Non-pigmented ciliary epithelial cell (primary cell): Measurements from ENCODE around the gene EN2.
"Not testable (repeated sequence)": the region's sequence is repeated elsewhere in the genome, so short reads cannot be mapped to it uniquely, and the experiment has no call there.

ENCODE experiments used
- DNase-seq: peaks from one replicate; pipeline ENCODE4 v3.0.0-alpha.2; 2010; ENCODE audit warnings: low read depth

EN2 gene

GRCh38 chr7:155426543-155427410 lies 31.2 kb upstream of the EN2 start:
- no peak for DNase-seq

- no peak for DNase-seq
Measured at GRCh38 chr7:155427411-155428038, 30.4 kb upstream of the EN2 start.

GRCh38 chr7:155428171-155428834 lies 29.6 kb upstream of the EN2 start:
- DNase-seq, result no peak

GRCh38 chr7:155429651-155430050 lies 28.3 kb upstream of the EN2 start:
- no peak for DNase-seq

GRCh38 chr7:155430606-155431005 lies 27.3 kb upstream of the EN2 start:
- DNase-seq, result no peak

- no peak for DNase-seq
Measured at GRCh38 chr7:155431231-155431630, 26.7 kb upstream of the EN2 start.

- DNase-seq, result no peak
Measured at GRCh38 chr7:155431711-155432110, 26.2 kb upstream of the EN2 start.

- DNase-seq, result no peak
Measured at GRCh38 chr7:155435110-155435509, 22.8 kb upstream of the EN2 start.

GRCh38 chr7:155437836-155438235 lies 20.1 kb upstream of the EN2 start:
- no peak for DNase-seq

- no peak for DNase-seq
Measured at GRCh38 chr7:155438777-155439176, 19.2 kb upstream of the EN2 start.

GRCh38 chr7:155439311-155440017 lies 18.5 kb upstream of the EN2 start:
- DNase-seq, result no peak

GRCh38 chr7:155440018-155440410 lies 17.9 kb upstream of the EN2 start:
- no peak for DNase-seq

GRCh38 chr7:155441856-155442255 lies 16.1 kb upstream of the EN2 start:
- DNase-seq, result no peak

- DNase-seq, result no peak
Measured at GRCh38 chr7:155444746-155445145, 13.2 kb upstream of the EN2 start.

GRCh38 chr7:155445606-155446005 lies 12.3 kb upstream of the EN2 start:
- DNase-seq, result not testable (repeated sequence)

GRCh38 chr7:155447603-155448002 lies 10.3 kb upstream of the EN2 start:
- no peak for DNase-seq

- no peak for DNase-seq
Measured at GRCh38 chr7:155448632-155449007, 9.3 kb upstream of the EN2 start.

- DNase-seq, result no peak
Measured at GRCh38 chr7:155449008-155449868, 8.7 kb upstream of the EN2 start.

GRCh38 chr7:155449869-155450557 lies 7.9 kb upstream of the EN2 start:
- DNase-seq, result no peak

- DNase-seq, result no peak
Measured at GRCh38 chr7:155450558-155450969, 7.4 kb upstream of the EN2 start.
